GM12864 (cell line): ENCODE data around the gene MAST4.

ENCODE experiments used
- DNase-seq: peaks from one replicate; pipeline ENCODE4 v3.0.0-alpha.2; 2011; ENCODE audit warnings: low read depth
- H3K4me3 ChIP-seq: 2 replicates; pipeline ENCODE4 v1.5.1; 2011; ENCODE audit warnings: mild to moderate bottlenecking, low read depth, low read length, control low read depth
- CTCF ChIP-seq: IDR thresholded peaks from 2 replicates; pipeline ENCODE4 v1.5.1; 2011; ENCODE audit warnings: low read depth, mild to moderate bottlenecking, moderate library complexity, low read length, control low read depth, inconsistent platforms; ENCODE audit errors: missing control alignments

The MAST4 gene

GRCh38 chr5:67214707-67215447, 618.7 kb downstream of the MAST4 start:
- H3K4me3 ChIP-seq = no peak overlapping the region
- no peak for DNase-seq
- no peak for TF ChIP-seq CTCF

GRCh38 chr5:67215519-67216471, 619.6 kb downstream of the MAST4 start:
- peak overlapping the region; percentile 12; the same call in 1 of the 2 replicates for H3K4me3 ChIP-seq
- DNase-seq = peak; percentile 88
- TF ChIP-seq CTCF = no peak

GRCh38 chr5:67216564-67216963, 620.4 kb downstream of the MAST4 start:
- DNase-seq = no peak
- no peak for TF ChIP-seq CTCF
- no peak overlapping the region for H3K4me3 ChIP-seq
